ENCODE data around the gene GTF3C2.
A peak's percentile ranks its signal among the peaks of the same experiment; 100 is the strongest.
"Not testable (repeated sequence)": the region's sequence is repeated elsewhere in the genome, so short reads cannot be mapped to it uniquely, and the experiment has no call there.

GTF3C2 gene

DNA sequence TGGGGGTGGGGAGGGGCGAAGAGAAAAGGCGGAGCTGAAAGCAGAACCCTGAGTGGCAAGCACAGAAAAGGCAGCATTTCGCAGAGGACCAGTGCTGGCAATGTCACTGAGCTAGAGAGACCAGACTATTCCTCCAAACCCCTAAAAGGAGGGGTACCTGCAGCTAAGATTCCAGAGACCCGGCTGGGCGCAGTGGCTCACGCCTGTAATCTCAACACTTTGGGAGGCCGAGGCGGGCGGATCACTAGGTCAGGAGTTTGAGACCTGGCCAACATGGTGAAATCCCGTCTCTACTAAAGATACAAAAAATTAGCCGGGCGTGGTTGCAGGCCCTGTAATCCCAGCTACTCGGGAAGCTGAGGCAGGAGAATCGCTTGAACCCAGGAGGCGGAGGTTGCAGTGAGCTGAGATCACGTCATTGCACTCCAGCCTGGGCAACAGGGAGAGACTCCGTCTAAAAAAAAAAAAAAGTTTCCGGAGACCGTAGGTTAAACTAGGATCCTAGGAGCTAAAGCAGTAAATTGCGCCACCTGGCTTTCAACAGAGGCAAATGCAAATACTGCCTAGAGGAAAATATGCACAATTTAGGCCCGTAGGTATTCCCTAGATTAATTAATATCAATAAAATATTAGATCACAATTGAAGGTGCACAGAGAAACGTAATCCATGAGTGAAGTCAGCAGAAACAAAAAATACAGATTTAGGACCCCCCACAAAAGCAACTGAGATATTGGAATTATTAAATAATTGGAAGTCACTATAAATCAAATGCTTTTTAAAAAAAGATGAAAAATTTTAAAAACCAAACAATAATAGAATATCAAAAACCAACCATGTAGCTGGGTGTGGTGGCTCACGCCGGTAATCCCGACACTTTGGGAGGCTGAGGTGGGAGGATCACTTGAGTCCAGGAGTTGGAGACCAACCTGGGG is 53.2 kb downstream of the GTF3C2 start:
- Histone ChIP-seq H3K9ac (ENCODE audit: low read depth, low read length, poor library complexity) (no peak overlapping the region), H3K4me3 (ENCODE audit: low read length in 2 of 2) (no peak overlapping the region), H2BK12ac (ENCODE audit: low read length) (no peak overlapping the region), H2BK15ac (ENCODE audit: low read length) (no peak overlapping the region), H2AK5ac (ENCODE audit: low read depth, low read length) (no peak overlapping the region), H2AFZ (ENCODE audit: low read length) (peak overlapping the region; percentile 75), H3K4ac (ENCODE audit: low read length) (no peak overlapping the region), H2BK120ac (ENCODE audit: low read depth, low read length) (no peak overlapping the region), H3K36me3 (replicated peaks in 1 of 2; ENCODE audit: control insufficient read depth in 2 of 2, insufficient read depth in 2 of 2, low read length in 2 of 2) (peaks cover 0 to under 1% of the 10 kb centered on the region in 2 donors), H3K27me3 (ENCODE audit: control insufficient read depth in 3 of 3, insufficient read depth in 3 of 3, low read depth in 1 of 3, low read length in 3 of 3) (peaks cover 28 to 42% (median 37%) of the 10 kb centered on the region in 3 experiments), H3K27ac (replicated peaks; ENCODE audit: low read length) (no peak overlapping the region), H3K4me2 (ENCODE audit: insufficient read depth, low read length, poor library complexity, severe bottlenecking) (no peak overlapping the region), H3K23ac (ENCODE audit: low read depth, low read length, poor library complexity) (no peak overlapping the region), H3K18ac (ENCODE audit: low read length) (no peak overlapping the region), H3K9me3 (replicated peaks in 1 of 2; ENCODE audit: control insufficient read depth in 2 of 2, insufficient read depth in 1 of 2, low read depth in 1 of 2, low read length in 2 of 2) (peaks cover 0 to 1% of the 10 kb centered on the region in 2 donors), H2BK5ac (ENCODE audit: low read length) (no peak overlapping the region), H3K14ac (ENCODE audit: low read length) (no peak overlapping the region), H4K91ac (ENCODE audit: low read depth, low read length, poor library complexity) (no peak overlapping the region), H4K8ac (ENCODE audit: low read depth, low read length) (no peak overlapping the region), H3K79me1 (ENCODE audit: low read depth, low read length) (peaks cover 5% of the 10 kb centered on the region), H3K4me1 (ENCODE audit: control insufficient read depth in 2 of 2, insufficient read depth in 1 of 2, low read depth in 1 of 2, low read length in 2 of 2) (peaks cover 0 to 3% of the 10 kb centered on the region in 2 donors)
- no CpG with 5 or more reads among the region's 25 CpGs for WGBS, 2 donors (ENCODE audit: extremely low coverage in 2 of 2, insufficient read length in 2 of 2, insufficient replicate concordance in 1 of 2)
- no peak for DNase-seq (ENCODE audit: low spot score)

GRCh38 chr2:27300606-27301005 is 56.0 kb downstream of the GTF3C2 start:
- H2AFZ ChIP-seq (ENCODE audit: low read length); H3K36me3 ChIP-seq (replicated peaks in 1 of 2; ENCODE audit: control insufficient read depth in 2 of 2, insufficient read depth in 2 of 2, low read length in 2 of 2); H3K4me1 ChIP-seq (ENCODE audit: control insufficient read depth in 2 of 2, insufficient read depth in 1 of 2, low read depth in 1 of 2, low read length in 2 of 2); H3K23ac ChIP-seq (ENCODE audit: low read depth, low read length, poor library complexity); H3K4ac ChIP-seq (ENCODE audit: low read length); H2BK15ac ChIP-seq (ENCODE audit: low read length); H3K18ac ChIP-seq (ENCODE audit: low read length); H3K27ac ChIP-seq (replicated peaks; ENCODE audit: low read length); H2BK5ac ChIP-seq (ENCODE audit: low read length); H2BK120ac ChIP-seq (ENCODE audit: low read depth, low read length); H3K4me2 ChIP-seq (ENCODE audit: insufficient read depth, low read length, poor library complexity, severe bottlenecking); H3K14ac ChIP-seq (ENCODE audit: low read length); H3K4me3 ChIP-seq (ENCODE audit: low read length in 2 of 2); DNase-seq (ENCODE audit: low spot score); H2AK5ac ChIP-seq (ENCODE audit: low read depth, low read length); H3K9me3 ChIP-seq (replicated peaks in 1 of 2; ENCODE audit: control insufficient read depth in 2 of 2, insufficient read depth in 1 of 2, low read depth in 1 of 2, low read length in 2 of 2); H2BK12ac ChIP-seq (ENCODE audit: low read length); H3K9ac ChIP-seq (ENCODE audit: low read depth, low read length, poor library complexity); H4K91ac ChIP-seq (ENCODE audit: low read depth, low read length, poor library complexity); H3K79me1 ChIP-seq (ENCODE audit: low read depth, low read length); H4K8ac ChIP-seq (ENCODE audit: low read depth, low read length): not testable (repeated sequence)
- WGBS, 2 donors (ENCODE audit: extremely low coverage in 2 of 2, insufficient read length in 2 of 2, insufficient replicate concordance in 1 of 2): no CpG with 5 or more reads among the region's 4 CpGs
- peaks cover 3 to 39% (median 9%) of the 10 kb centered on the region in 3 experiments for H3K27me3 ChIP-seq (ENCODE audit: control insufficient read depth in 3 of 3, insufficient read depth in 3 of 3, low read depth in 1 of 3, low read length in 3 of 3)

DNA sequence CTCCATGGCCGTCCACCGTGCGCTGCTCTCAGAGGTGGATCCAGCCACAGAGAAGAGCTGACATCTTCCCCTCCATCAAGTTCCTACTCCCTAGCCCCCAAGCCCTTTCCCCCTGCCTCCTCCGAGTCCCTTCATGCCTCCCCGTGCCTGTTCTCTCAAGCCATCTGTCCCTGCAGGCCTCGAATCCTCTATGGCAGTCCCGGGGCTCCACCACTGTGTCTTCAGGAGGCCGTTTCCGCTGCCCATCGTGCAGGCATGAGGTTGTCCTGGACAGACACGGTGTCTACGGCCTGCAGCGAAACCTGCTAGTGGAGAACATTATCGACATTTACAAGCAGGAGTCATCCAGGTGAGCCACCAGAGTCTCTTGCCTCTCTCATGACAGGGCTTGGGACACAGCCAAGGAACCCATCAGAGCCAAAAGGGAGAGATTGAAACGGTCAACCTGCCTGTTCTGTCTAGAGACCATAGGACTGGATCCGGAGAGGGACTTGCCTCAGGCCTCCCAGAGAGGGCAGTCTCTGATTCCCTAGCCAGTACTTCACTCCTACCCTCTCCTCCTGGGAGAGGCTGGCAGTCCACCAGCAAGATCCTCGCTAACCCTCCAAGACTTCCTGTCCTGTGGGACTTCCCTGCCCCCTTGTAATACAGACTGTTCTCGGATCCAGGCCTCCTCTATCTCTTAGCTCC is 58.0 kb downstream of the GTF3C2 start:
- WGBS, 2 donors (ENCODE audit: extremely low coverage in 2 of 2, insufficient read length in 2 of 2, insufficient replicate concordance in 1 of 2): no CpG with 5 or more reads among the region's 18 CpGs
- Histone ChIP-seq H3K4me3 (ENCODE audit: low read length in 2 of 2) (no peak overlapping the region), H4K8ac (ENCODE audit: low read depth, low read length) (no peak overlapping the region), H2BK15ac (ENCODE audit: low read length) (no peak overlapping the region), H3K9ac (ENCODE audit: low read depth, low read length, poor library complexity) (no peak overlapping the region), H3K4me2 (ENCODE audit: insufficient read depth, low read length, poor library complexity, severe bottlenecking) (no peak overlapping the region), H2BK12ac (ENCODE audit: low read length) (no peak overlapping the region), H2AK5ac (ENCODE audit: low read depth, low read length) (no peak overlapping the region), H3K36me3 (replicated peaks in 1 of 2; ENCODE audit: control insufficient read depth in 2 of 2, insufficient read depth in 2 of 2, low read length in 2 of 2) (no peaks in the 10 kb centered on the region), H2BK120ac (ENCODE audit: low read depth, low read length) (no peak overlapping the region), H4K91ac (ENCODE audit: low read depth, low read length, poor library complexity) (no peak overlapping the region), H2AFZ (ENCODE audit: low read length) (peak overlapping the region; percentile 11), H3K18ac (ENCODE audit: low read length) (no peak overlapping the region), H3K27me3 (ENCODE audit: control insufficient read depth in 3 of 3, insufficient read depth in 3 of 3, low read depth in 1 of 3, low read length in 3 of 3) (peaks cover 0 to 38% (median 0%) of the 10 kb centered on the region in 3 experiments), H2BK5ac (ENCODE audit: low read length) (peak overlapping the region; percentile 71), H3K79me1 (ENCODE audit: low read depth, low read length) (no peaks in the 10 kb centered on the region), H3K9me3 (replicated peaks in 1 of 2; ENCODE audit: control insufficient read depth in 2 of 2, insufficient read depth in 1 of 2, low read depth in 1 of 2, low read length in 2 of 2) (no peaks in the 10 kb centered on the region), H3K4ac (ENCODE audit: low read length) (no peak overlapping the region), H3K27ac (replicated peaks; ENCODE audit: low read length) (no peak overlapping the region), H3K4me1 (ENCODE audit: control insufficient read depth in 2 of 2, insufficient read depth in 1 of 2, low read depth in 1 of 2, low read length in 2 of 2) (no peaks in the 10 kb centered on the region), H3K14ac (ENCODE audit: low read length) (no peak overlapping the region), H3K23ac (ENCODE audit: low read depth, low read length, poor library complexity) (peak overlapping the region; percentile 89)
- DNase-seq (ENCODE audit: low spot score): no peak

DNA sequence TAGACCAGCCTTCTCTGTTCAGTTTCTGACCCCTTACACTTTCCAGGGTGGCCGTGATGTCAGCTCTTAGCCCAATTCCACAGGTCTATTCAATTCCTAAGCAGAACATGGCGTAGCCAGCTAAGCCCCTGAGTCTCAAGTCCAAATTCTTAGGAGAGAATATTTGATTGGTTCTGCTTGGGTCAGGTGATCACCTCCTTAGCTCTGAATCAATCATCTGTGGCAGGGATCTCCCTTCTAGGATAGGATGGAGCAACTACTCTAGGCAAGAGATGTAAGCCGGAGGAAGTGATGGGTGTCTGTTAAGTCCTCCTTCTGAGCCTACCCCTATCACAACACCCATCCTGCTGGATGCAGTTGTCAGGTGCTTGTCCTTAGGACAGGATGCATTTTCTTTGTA is 59.4 kb downstream of the GTF3C2 start:
- H3K4me3 ChIP-seq (ENCODE audit: low read length in 2 of 2): no peak overlapping the region
- no peak overlapping the region for H3K9ac ChIP-seq (ENCODE audit: low read depth, low read length, poor library complexity)
- H3K27me3 ChIP-seq (ENCODE audit: control insufficient read depth in 3 of 3, insufficient read depth in 3 of 3, low read depth in 1 of 3, low read length in 3 of 3): peaks cover 0 to 52% (median 0%) of the 10 kb centered on the region in 3 experiments
- no peak for DNase-seq (ENCODE audit: low spot score)
- no peak overlapping the region for H3K4me2 ChIP-seq (ENCODE audit: insufficient read depth, low read length, poor library complexity, severe bottlenecking)
- WGBS, 2 donors (ENCODE audit: extremely low coverage in 2 of 2, insufficient read length in 2 of 2, insufficient replicate concordance in 1 of 2): no CpG with 5 or more reads among the region's 3 CpGs
- no peak overlapping the region for H2BK15ac ChIP-seq (ENCODE audit: low read length)
- no peak overlapping the region for H2BK12ac ChIP-seq (ENCODE audit: low read length)
- H3K23ac ChIP-seq (ENCODE audit: low read depth, low read length, poor library complexity): no peak overlapping the region
- no peak overlapping the region for H2AFZ ChIP-seq (ENCODE audit: low read length)
- no peak overlapping the region for H3K18ac ChIP-seq (ENCODE audit: low read length)
- no peak overlapping the region for H3K14ac ChIP-seq (ENCODE audit: low read length)
- no peaks in the 10 kb centered on the region for H3K4me1 ChIP-seq (ENCODE audit: control insufficient read depth in 2 of 2, insufficient read depth in 1 of 2, low read depth in 1 of 2, low read length in 2 of 2)
- no peak overlapping the region for H4K91ac ChIP-seq (ENCODE audit: low read depth, low read length, poor library complexity)
- H4K8ac ChIP-seq (ENCODE audit: low read depth, low read length): no peak overlapping the region
- H3K79me1 ChIP-seq (ENCODE audit: low read depth, low read length): no peaks in the 10 kb centered on the region
- H2BK120ac ChIP-seq (ENCODE audit: low read depth, low read length): no peak overlapping the region
- no peak overlapping the region for H3K4ac ChIP-seq (ENCODE audit: low read length)
- no peaks in the 10 kb centered on the region for H3K9me3 ChIP-seq (replicated peaks in 1 of 2; ENCODE audit: control insufficient read depth in 2 of 2, insufficient read depth in 1 of 2, low read depth in 1 of 2, low read length in 2 of 2)
- no peak overlapping the region for H3K27ac ChIP-seq (replicated peaks; ENCODE audit: low read length)
- H2AK5ac ChIP-seq (ENCODE audit: low read depth, low read length): no peak overlapping the region
- H3K36me3 ChIP-seq (replicated peaks in 1 of 2; ENCODE audit: control insufficient read depth in 2 of 2, insufficient read depth in 2 of 2, low read length in 2 of 2): no peaks in the 10 kb centered on the region
- H2BK5ac ChIP-seq (ENCODE audit: low read length): no peak overlapping the region

All from neuronal stem cell (in vitro differentiated cells).